ENCODE measurements around the gene S100A9.

Gene S100A9

GRCh38 chr1:153395776-153396175, 38.1 kb downstream of the S100A9 start:
- no peak overlapping the region for H3K4me3 ChIP-seq (ENCODE audit: low read depth, low read length)
- TF ChIP-seq CTCF (IDR thresholded peaks at IDR 0.05; ENCODE audit: control insufficient read depth, extremely low read depth, insufficient read depth): no peak
- no peak for DNase-seq (ENCODE audit: low read depth)

- H3K4me3 ChIP-seq (ENCODE audit: low read depth, low read length): no peak overlapping the region
- no peak for DNase-seq (ENCODE audit: low read depth)
- TF ChIP-seq CTCF (IDR thresholded peaks at IDR 0.05; ENCODE audit: control insufficient read depth, extremely low read depth, insufficient read depth): no peak
These were observed 38.8 kb downstream of the S100A9 start for GRCh38 chr1:153396461-153396860.

GRCh38 chr1:153397051-153397923, 39.6 kb downstream of the S100A9 start:
- no peak for DNase-seq (ENCODE audit: low read depth)
- H3K4me3 ChIP-seq (ENCODE audit: low read depth, low read length): no peak overlapping the region
- TF ChIP-seq CTCF (IDR thresholded peaks at IDR 0.05; ENCODE audit: control insufficient read depth, extremely low read depth, insufficient read depth): no peak

- no peak for TF ChIP-seq CTCF (IDR thresholded peaks at IDR 0.05; ENCODE audit: control insufficient read depth, extremely low read depth, insufficient read depth)
- H3K4me3 ChIP-seq (ENCODE audit: low read depth, low read length): no peak overlapping the region
- no peak for DNase-seq (ENCODE audit: low read depth)
These were observed 40.4 kb downstream of the S100A9 start for GRCh38 chr1:153397924-153398651.

- TF ChIP-seq CTCF (IDR thresholded peaks at IDR 0.05; ENCODE audit: control insufficient read depth, extremely low read depth, insufficient read depth): no peak
- DNase-seq (ENCODE audit: low read depth): no peak
- no peak overlapping the region for H3K4me3 ChIP-seq (ENCODE audit: low read depth, low read length)
These were observed 41.9 kb downstream of the S100A9 start for GRCh38 chr1:153399401-153400055.

GRCh38 chr1:153400244-153400643, 42.6 kb downstream of the S100A9 start:
- no peak for TF ChIP-seq CTCF (IDR thresholded peaks at IDR 0.05; ENCODE audit: control insufficient read depth, extremely low read depth, insufficient read depth)
- no peak for DNase-seq (ENCODE audit: low read depth)
- no peak overlapping the region for H3K4me3 ChIP-seq (ENCODE audit: low read depth, low read length)

All from LNCaP clone FGC (cell line).